AG09309 (cell line): ENCODE measurements around the gene TMEM131.
A peak's percentile ranks its signal among the peaks of the same experiment; 100 is the strongest.

Source experiments
- DNase-seq: peaks from one replicate; pipeline ENCODE4 v3.0.0-alpha.2; 2010; ENCODE audit warnings: low read depth
- H3K4me3 ChIP-seq: 2 replicates; pipeline ENCODE4 v1.5.1; 2011; ENCODE audit warnings: mild to moderate bottlenecking, low read depth, low read length, moderate library complexity; ENCODE audit not compliant: control insufficient read depth
- CTCF ChIP-seq: IDR thresholded peaks from 2 replicates; pipeline ENCODE4 v1.5.1; 2011; ENCODE audit warnings: mild to moderate bottlenecking, low read depth, low read length, inconsistent platforms; ENCODE audit not compliant: insufficient read depth, control insufficient read depth; ENCODE audit errors: missing control alignments

The TMEM131 gene

GRCh38 chr2:97785818-97786217 is 209.9 kb downstream of the TMEM131 start:
- H3K4me3 ChIP-seq, result no peak overlapping the region
- TF ChIP-seq CTCF, result no peak
- DNase-seq, result no peak

DNA sequence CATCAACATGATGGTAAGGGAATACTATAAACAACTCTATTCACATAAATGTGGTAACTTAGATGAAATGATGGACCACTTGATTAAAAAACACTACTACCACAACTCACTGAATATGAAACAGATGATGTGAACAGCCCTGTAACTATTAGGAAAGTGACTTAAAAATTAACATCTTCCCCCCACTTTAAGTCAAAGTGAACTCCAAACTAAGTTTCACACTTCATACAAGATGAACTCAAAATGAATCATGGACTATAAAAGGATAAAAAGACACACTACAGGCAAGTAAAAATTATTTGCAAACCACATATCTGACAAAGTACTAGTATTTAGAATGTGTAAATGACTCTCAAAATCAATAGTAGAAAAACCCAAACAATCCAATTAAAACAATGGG is 210.8 kb downstream of the TMEM131 start:
- no peak for DNase-seq
- H3K4me3 ChIP-seq, result no peak overlapping the region
- TF ChIP-seq CTCF, result no peak

DNA sequence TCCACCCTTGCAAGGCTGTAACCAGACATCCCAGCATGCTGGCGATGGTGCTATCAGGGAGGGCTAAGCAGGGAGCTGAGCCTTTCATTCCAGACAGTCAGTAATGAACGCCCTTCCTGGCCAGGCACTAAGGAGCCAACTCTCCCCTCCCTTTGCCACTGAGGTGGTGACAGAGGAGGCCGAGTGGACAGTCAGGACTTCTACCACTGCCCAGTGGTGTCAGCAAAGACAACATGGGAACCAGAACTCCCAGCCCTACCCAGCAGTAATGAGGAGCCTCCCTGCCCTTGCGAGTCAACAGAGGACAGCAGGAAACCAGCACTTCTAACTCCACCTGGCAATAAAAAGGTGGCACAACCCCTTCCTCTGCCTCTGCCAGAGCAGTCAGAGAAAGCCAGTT is 213.8 kb downstream of the TMEM131 start:
- no peak overlapping the region for H3K4me3 ChIP-seq
- DNase-seq, result no peak
- TF ChIP-seq CTCF, result no peak

- TF ChIP-seq CTCF, result no peak
- DNase-seq, result no peak
- H3K4me3 ChIP-seq, result no peak overlapping the region
These were observed 216.6 kb downstream of the TMEM131 start for GRCh38 chr2:97779141-97779540.

GRCh38 chr2:97775074-97775473 is 220.7 kb downstream of the TMEM131 start:
- no peak overlapping the region for H3K4me3 ChIP-seq
- DNase-seq, result no peak
- no peak for TF ChIP-seq CTCF

DNA sequence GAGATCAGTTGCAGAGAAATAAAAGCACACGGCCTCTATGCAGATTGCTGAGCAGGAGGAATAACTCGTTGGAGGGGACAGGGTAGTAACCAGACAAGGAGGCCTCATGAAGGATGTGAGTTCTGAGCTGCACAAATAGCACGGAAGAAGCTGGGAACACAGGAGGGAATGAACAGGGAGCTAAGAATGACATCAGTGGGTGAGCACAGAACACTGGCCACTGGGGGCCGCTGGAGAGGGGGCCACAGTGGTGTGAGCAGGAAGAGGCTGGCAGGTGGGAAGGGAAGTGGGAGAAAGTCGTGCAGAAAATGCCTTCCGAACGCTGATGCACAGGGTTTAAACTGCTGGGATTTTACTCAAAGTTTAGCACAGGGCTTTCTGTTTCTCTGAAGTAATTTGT is 221.3 kb downstream of the TMEM131 start:
- TF ChIP-seq CTCF, result peak; percentile 30
- H3K4me3 ChIP-seq, result no peak overlapping the region
- DNase-seq, result no peak

DNA sequence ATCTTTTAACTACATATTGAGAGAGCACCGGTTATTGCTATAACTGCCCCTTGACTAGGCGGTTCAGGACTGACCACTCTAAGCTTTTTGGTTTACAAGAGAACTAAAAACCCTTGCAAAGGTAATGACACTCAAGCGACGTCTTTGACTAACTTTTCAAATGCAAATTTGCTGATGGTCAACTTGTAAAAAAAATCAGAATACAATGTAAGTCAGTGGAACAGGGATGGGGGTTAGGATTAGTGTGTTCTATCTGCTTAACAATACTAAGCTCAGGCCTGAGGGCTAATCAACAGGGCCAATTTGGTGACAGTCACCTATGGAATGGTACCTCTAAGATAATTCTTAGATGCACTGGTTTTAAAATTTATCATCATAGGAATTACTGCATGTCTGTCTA is 225.3 kb downstream of the TMEM131 start:
- H3K4me3 ChIP-seq, result no peak overlapping the region
- no peak for DNase-seq

More for the DNA sequence above, 225.3 kb downstream of the TMEM131 start:
- no peak for TF ChIP-seq CTCF
